ENCODE data around the gene SERPINF2. TPM values are rescaled to one million over a fixed set of nuclear protein-coding genes. Genes with fewer than 3 reads are reported as not detected.
A peak's percentile ranks its signal among the peaks of the same experiment; 100 is the strongest.

Gene SERPINF2
- total RNA-seq, 1 donor from 2014 or later, result 0.82 TPM

GRCh38 chr17:1713160-1713877, 29.4 kb upstream of the SERPINF2 start:
- ChIA-PET CTCF (interaction anchor here (1.7 to 1.9 kb wide), 3 partner anchors 44 to 152 kb away, joined by 5 to 15 read pairs (median 13); no protein-coding TSS in a partner anchor), POLR2A (interaction anchor here (0.6 to 1.7 kb wide), 3 partner anchors 11 to 39 kb away, joined by 3 to 6 read pairs (median 5); partner anchors contain the start of gene WDR81)
- Mint-ChIP-seq H3K4me1 (peaks cover 30% of the 10 kb centered on the region), H3K36me3 (ENCODE audit: low read depth) (no peaks in the 10 kb centered on the region), H3K9me3 (no peaks in the 10 kb centered on the region), H3K27me3 (peaks cover 17% of the 10 kb centered on the region), H3K4me3 (no peak overlapping the region), H3K27ac (no peak overlapping the region)
- DNase-seq (no peak), ATAC-seq (ENCODE audit: low read depth) (no peak)
- TF ChIP-seq, protein P1, sequence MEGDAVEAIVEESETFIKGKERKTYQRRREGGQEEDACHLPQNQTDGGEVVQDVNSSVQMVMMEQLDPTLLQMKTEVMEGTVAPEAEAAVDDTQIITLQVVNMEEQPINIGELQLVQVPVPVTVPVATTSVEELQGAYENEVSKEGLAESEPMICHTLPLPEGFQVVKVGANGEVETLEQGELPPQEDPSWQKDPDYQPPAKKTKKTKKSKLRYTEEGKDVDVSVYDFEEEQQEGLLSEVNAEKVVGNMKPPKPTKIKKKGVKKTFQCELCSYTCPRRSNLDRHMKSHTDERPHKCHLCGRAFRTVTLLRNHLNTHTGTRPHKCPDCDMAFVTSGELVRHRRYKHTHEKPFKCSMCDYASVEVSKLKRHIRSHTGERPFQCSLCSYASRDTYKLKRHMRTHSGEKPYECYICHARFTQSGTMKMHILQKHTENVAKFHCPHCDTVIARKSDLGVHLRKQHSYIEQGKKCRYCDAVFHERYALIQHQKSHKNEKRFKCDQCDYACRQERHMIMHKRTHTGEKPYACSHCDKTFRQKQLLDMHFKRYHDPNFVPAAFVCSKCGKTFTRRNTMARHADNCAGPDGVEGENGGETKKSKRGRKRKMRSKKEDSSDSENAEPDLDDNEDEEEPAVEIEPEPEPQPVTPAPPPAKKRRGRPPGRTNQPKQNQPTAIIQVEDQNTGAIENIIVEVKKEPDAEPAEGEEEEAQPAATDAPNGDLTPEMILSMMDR (IDR thresholded peaks at IDR 0.05), result no peak
- intact Hi-C loops (cut with micrococcal nuclease), result no loop called here

DNA sequence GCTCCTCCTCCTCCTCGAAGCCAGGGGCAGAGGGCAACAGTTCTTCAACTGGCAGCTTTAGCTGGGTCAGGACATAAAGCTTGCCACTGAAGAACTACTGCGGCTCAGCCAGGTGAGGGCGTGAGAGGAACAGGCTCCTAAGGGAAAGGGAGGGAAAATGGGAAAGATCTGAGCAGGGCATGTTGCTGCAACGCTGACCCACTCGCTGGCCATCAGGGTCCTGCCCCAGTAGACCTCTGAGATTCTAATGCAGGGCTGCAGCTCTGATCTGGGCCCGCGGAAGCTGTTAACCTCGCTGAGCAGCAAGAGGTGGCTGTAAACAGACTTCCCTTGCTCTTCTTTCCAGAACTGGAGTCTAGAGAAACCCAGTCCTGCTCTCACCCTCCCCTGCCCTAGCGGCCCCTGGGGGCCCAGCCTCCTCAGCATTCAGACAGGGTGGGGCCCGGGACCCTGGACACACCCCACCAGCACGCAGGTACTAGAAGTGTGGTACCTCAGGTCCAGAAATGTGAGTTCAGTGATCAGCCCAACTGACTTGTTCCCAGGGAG, 28.7 kb upstream of the SERPINF2 start:
- TF ChIP-seq, protein P1 (IDR thresholded peaks at IDR 0.05), result no peak
- ChIA-PET CTCF (interaction anchor here (1.7 to 1.9 kb wide), 3 partner anchors 45 to 151 kb away, joined by 5 to 15 read pairs (median 13); no protein-coding TSS in a partner anchor), POLR2A (interaction anchor here (0.6 to 3.9 kb wide), 4 partner anchors 10 to 116 kb away, joined by 3 to 43 read pairs (median 6); partner anchors contain the start of genes PRPF8, RPA1, SMYD4 and WDR81)
- Mint-ChIP-seq H3K4me3 (peak overlapping the region; percentile 39), H3K9me3 (no peaks in the 10 kb centered on the region), H3K4me1 (peaks cover 28% of the 10 kb centered on the region), H3K27me3 (peaks cover 17% of the 10 kb centered on the region), H3K36me3 (ENCODE audit: low read depth) (no peaks in the 10 kb centered on the region), H3K27ac (no peak overlapping the region)
- intact Hi-C loops (cut with micrococcal nuclease), result no loop called here
- ATAC-seq (ENCODE audit: low read depth) (no peak), DNase-seq (no peak)

- intact Hi-C loops (cut with micrococcal nuclease), result no loop called here
- H3K27me3 Mint-ChIP-seq, result peaks cover 17% of the 10 kb centered on the region
- no peaks in the 10 kb centered on the region for H3K9me3 Mint-ChIP-seq
- POLR2A ChIA-PET, result interaction anchor here (1.3 to 3.9 kb wide), 3 partner anchors 10 to 116 kb away, joined by 3 to 43 read pairs (median 5); partner anchors contain the start of genes PRPF8, RPA1, SMYD4 and WDR81
- no peak overlapping the region for H3K27ac Mint-ChIP-seq
- TF ChIP-seq, protein P1 (IDR thresholded peaks at IDR 0.05), result no peak
- no peaks in the 10 kb centered on the region for H3K36me3 Mint-ChIP-seq (ENCODE audit: low read depth)
- no peak for ATAC-seq (ENCODE audit: low read depth)
- CTCF ChIA-PET, result interaction anchor here (1.9 kb wide), 1 partner anchor 151 kb away, joined by 15 read pairs; no protein-coding TSS in a partner anchor
- DNase-seq, result no peak
- H3K4me1 Mint-ChIP-seq, result peaks cover 27% of the 10 kb centered on the region
- peak overlapping the region; percentile 91 for H3K4me3 Mint-ChIP-seq
These were observed 28.2 kb upstream of the SERPINF2 start for GRCh38 chr17:1714427-1714979.

- DNase-seq (no peak), ATAC-seq (ENCODE audit: low read depth) (no peak)
- Mint-ChIP-seq H3K9me3 (no peaks in the 10 kb centered on the region), H3K4me1 (peaks cover 27% of the 10 kb centered on the region), H3K27me3 (peaks cover 17% of the 10 kb centered on the region), H3K27ac (no peak overlapping the region), H3K4me3 (peak overlapping the region; percentile 91), H3K36me3 (ENCODE audit: low read depth) (no peaks in the 10 kb centered on the region)
- POLR2A ChIA-PET, result interaction anchor here (0.6 to 4.2 kb wide), 15 partner anchors 9 to 621 kb away, joined by 3 to 73 read pairs (median 5); partner anchors contain the start of genes DPH1, INPP5K, PRPF8 and RPA1
- intact Hi-C loops (cut with micrococcal nuclease), result no loop called here
- CTCF ChIA-PET, result interaction anchor here (2.0 to 2.6 kb wide), 3 partner anchors 17 to 68 kb away, joined by 10 to 34 read pairs (median 13); partner anchors contain the start of gene RILP
- TF ChIP-seq, protein P1 (IDR thresholded peaks at IDR 0.05), result no peak
These were observed 27.5 kb upstream of the SERPINF2 start for GRCh38 chr17:1714980-1715802.
